OCI-LY7 (cell line): ENCODE results near the gene DENND1B. TPM values are rescaled to one million over a fixed set of nuclear protein-coding genes. Genes with fewer than 3 reads are reported as not detected.

Experiments
- BruUV-seq: library from RNA; stranded (reverse); fragments of 400-500 nt; replicated peaks from 2 replicates; lab custom pipeline; 2021; lab: Mats Ljungman, UMichigan
- CTCF ChIA-PET: fragments of 300-600 bp; sonication (Branson Sonifier 250); formaldehyde crosslinking; loops from one replicate; lab custom pipeline; 2022; ENCODE audit warnings: antibody characterized with exemption; ENCODE audit not compliant: unreplicated experiment; lab: Charles Lee
- POLR2A ChIA-PET: fragments of 300-600 bp; sonication (Branson Sonifier 250); formaldehyde crosslinking; loops from one replicate; lab custom pipeline; 2022; ENCODE audit warnings: antibody characterized with exemption; lab: Charles Lee
- DNase-seq: peaks from one replicate; pipeline ENCODE4 v3.0.0-alpha.2; 2015; ENCODE audit warnings: low spot score
- H2AFZ ChIP-seq: fragments of 200-600 bp; sonication (generic), shearing (Covaris generic); 2 replicates; pipeline ENCODE4 v1.6.1; 2014; ENCODE audit warnings: mild to moderate bottlenecking, antibody characterized with exemption, low read length, moderate library complexity
- H3K27ac ChIP-seq: fragments of 200-600 bp; sonication (generic); 2 replicates; pipeline ENCODE4 v1.5.1; 2014; ENCODE audit warnings: mixed run types, low read depth, mild to moderate bottlenecking, moderate library complexity, low read length, inconsistent platforms; ENCODE audit not compliant: poor library complexity, severe bottlenecking
- H3K36me3 ChIP-seq: fragments of 200-600 bp; sonication (generic); 2 replicates; pipeline ENCODE4 v1.6.1; 2014; ENCODE audit warnings: mild to moderate bottlenecking, antibody characterized with exemption, low read length, moderate library complexity, mixed read lengths; ENCODE audit not compliant: insufficient read depth
- H3K4me1 ChIP-seq: fragments of 200-600 bp; sonication (generic); 2 replicates; pipeline ENCODE4 v1.5.1; 2014; ENCODE audit warnings: mild to moderate bottlenecking, low read length; ENCODE audit not compliant: insufficient read depth, poor library complexity, severe bottlenecking
- H3K4me2 ChIP-seq: fragments of 200-600 bp; sonication (generic); 2 replicates; pipeline ENCODE4 v1.6.1; 2014; ENCODE audit warnings: mild to moderate bottlenecking, low read length
- H3K4me3 ChIP-seq: fragments of 200-600 bp; sonication (generic); 2 replicates; pipeline ENCODE4 v1.5.1; 2014; ENCODE audit warnings: mild to moderate bottlenecking, low read depth, low read length; ENCODE audit not compliant: poor library complexity, severe bottlenecking
- H3K79me2 ChIP-seq: fragments of 200-600 bp; sonication (generic); 2 replicates; pipeline ENCODE4 v1.6.1; 2016; ENCODE audit warnings: low read depth, mild to moderate bottlenecking, low read length, moderate library complexity, mixed read lengths; ENCODE audit not compliant: insufficient read depth
- H3K9me2 ChIP-seq: fragments of 200-600 bp; sonication (generic); 2 replicates; pipeline ENCODE4 v1.6.1; 2016; ENCODE audit warnings: mild to moderate bottlenecking, low read length, mixed read lengths; ENCODE audit not compliant: insufficient read depth
- H3K9me3 ChIP-seq: fragments of 200-600 bp; sonication (generic); 2 replicates; pipeline ENCODE4 v1.6.1; 2014; ENCODE audit warnings: mild to moderate bottlenecking, mixed run types, low read length, mixed read lengths
- H4K20me1 ChIP-seq: fragments of 200-600 bp; sonication (generic); 2 replicates; pipeline ENCODE4 v1.6.1; 2014; ENCODE audit warnings: mild to moderate bottlenecking, antibody characterized with exemption, low read length, moderate library complexity, mixed read lengths; ENCODE audit not compliant: insufficient read depth
- CTCF ChIP-seq: fragments of 200-600 bp; sonication (generic); conservative IDR thresholded peaks from 2 replicates; pipeline ENCODE4 v1.5.1; 2014; ENCODE audit warnings: mild to moderate bottlenecking, antibody characterized with exemption, low read length, moderate library complexity, mixed read lengths
- EZH2phosphoT487 ChIP-seq: fragments of 200-600 bp; sonication (generic); IDR thresholded peaks from 2 replicates; pipeline ENCODE4 v1.6.1; 2018; ENCODE audit warnings: low read depth, borderline replicate concordance, mild to moderate bottlenecking, mixed run types, antibody characterized with exemption, low read length, moderate library complexity, mixed read lengths
- intact Hi-C: fragments of 100-400 bp; cut with micrococcal nuclease; formaldehyde crosslinking; loops from one replicate; pipeline ENCODE4 v1.10.0; 2022; ENCODE audit not compliant: unreplicated experiment
- total RNA-seq, 2 experiments: library from RNA; depleted of rRNA in 1 of 2; stranded (reverse); fragments of >200 nt in 1 of 2; shearing (Covaris generic) in 1 of 2; gene quantifications; 2 replicates each; pipeline ENCODE4 v1.2.3, GENCODE V29; 2014 to 2022

Gene DENND1B
- total RNA-seq, 2 experiments from 2014 or later, result 17.4 to 43.0 TPM

- no peak for TF ChIP-seq EZH2phosphoT487
- no peak for TF ChIP-seq CTCF
- H4K20me1 ChIP-seq, result no peaks in the 10 kb centered on the region
- intact Hi-C loops, result no loop called here
- no peak overlapping the region for H3K27ac ChIP-seq
- no peaks in the 10 kb centered on the region for H3K4me1 ChIP-seq
- ChIA-PET POLR2A (interaction anchor here (0.6 to 0.7 kb wide), 2 partner anchors 47 to 66 kb away, joined by 3 read pairs; no protein-coding TSS in a partner anchor), CTCF (no interaction called here)
- H3K4me2 ChIP-seq, result no peak overlapping the region
- H3K4me3 ChIP-seq, result no peak overlapping the region
- H3K9me3 ChIP-seq, result peaks cover 11% of the 10 kb centered on the region; the same call in 1 of the 2 replicates
- no peak overlapping the region for H2AFZ ChIP-seq
- no peaks in the 10 kb centered on the region for H3K9me2 ChIP-seq
- peaks cover 21% of the 10 kb centered on the region; the same call in 1 of the 2 replicates for H3K36me3 ChIP-seq
- H3K79me2 ChIP-seq, result no peaks in the 10 kb centered on the region
- no peak for DNase-seq
- no TSS peak for BruUV-seq
These were observed 89.5 kb downstream of the DENND1B start for GRCh38 chr1:197685785-197686184.

GRCh38 chr1:197683895-197684553, 91.3 kb downstream of the DENND1B start:
- H3K79me2 ChIP-seq, result no peaks in the 10 kb centered on the region

More at GRCh38 chr1:197683895-197684553, 91.3 kb downstream of the DENND1B start:
- Histone ChIP-seq H2AFZ (no peak overlapping the region), H3K9me3 (peaks cover 11% of the 10 kb centered on the region; the same call in 1 of the 2 replicates), H3K27ac (no peak overlapping the region), H3K4me1 (no peaks in the 10 kb centered on the region), H3K4me3 (no peak overlapping the region), H3K4me2 (no peak overlapping the region), H3K9me2 (no peaks in the 10 kb centered on the region), H3K36me3 (peaks cover 7% of the 10 kb centered on the region; the same call in 1 of the 2 replicates), H4K20me1 (no peaks in the 10 kb centered on the region)
- intact Hi-C loops, result no loop called here
- CTCF ChIA-PET, result no interaction called here
- TF ChIP-seq EZH2phosphoT487 (no peak), CTCF (no peak)
- POLR2A ChIA-PET, result interaction anchor here (0.6 to 1.1 kb wide), 2 partner anchors 8 to 45 kb away, joined by 3 read pairs; no protein-coding TSS in a partner anchor
- BruUV-seq, result no TSS peak
- DNase-seq, result no peak
